Endothelial cell of umbilical vein (primary cell): ENCODE data around the gene B2M. TPM values are rescaled to one million over a fixed set of nuclear protein-coding genes. Genes with fewer than 3 reads are reported as not detected.
A peak's percentile ranks its signal among the peaks of the same experiment; 100 is the strongest.

ENCODE experiments used
- BruUV-seq: library from RNA; stranded (reverse); fragments of 400-500 nt; replicated peaks from 2 replicates; lab custom pipeline; 2021; lab: Mats Ljungman, UMichigan
- CTCF ChIA-PET: fragments of 300-600, 350-600 bp; sonication (Branson Sonifier 250); formaldehyde crosslinking; loops from one replicate; lab custom pipeline; 2021; ENCODE audit warnings: antibody characterized with exemption, inconsistent platforms; lab: Charles Lee
- POLR2A ChIA-PET: fragments of 300-600, 350-600 bp; sonication (Branson Sonifier 250); formaldehyde crosslinking; loops from one replicate; lab custom pipeline; 2021; ENCODE audit warnings: antibody characterized with exemption, inconsistent platforms; lab: Charles Lee
- DNase-seq: peaks from one replicate; pipeline ENCODE4 v3.0.0-alpha.2; 2011; ENCODE audit warnings: low read depth, low spot score
- FAIRE-seq: peaks from 2 replicates; lab custom pipeline; 2011; peaks lifted over from hg19 to GRCh38; lab: Jason Lieb, UNC
- H2AFZ ChIP-seq: 2 replicates; pipeline ENCODE4 v1.6.0; 2012; ENCODE audit warnings: low read depth, low read length, control low read depth, inconsistent platforms
- H3K27ac ChIP-seq: 2 replicates; pipeline ENCODE4 v1.5.1; 2011; ENCODE audit warnings: low read depth, mild to moderate bottlenecking, control low read depth, low read length, moderate library complexity; ENCODE audit not compliant: insufficient read depth
- H3K27me3 ChIP-seq, 2 experiments: 2 replicates each; pipeline versions ENCODE4 v1.6.0 to v1.6.1; 2011; ENCODE audit warnings: low read length in 2 of 2, mixed read lengths in 1 of 2; ENCODE audit not compliant: control insufficient read depth in 2 of 2, insufficient read depth in 2 of 2
- H3K36me3 ChIP-seq, 2 experiments: 2 replicates in 1 of 2; 3 replicates in 1 of 2; pipeline ENCODE4 v1.5.1; 2011; ENCODE audit warnings: low read length in 2 of 2, mild to moderate bottlenecking in 1 of 2, moderate library complexity in 1 of 2; ENCODE audit not compliant: control insufficient read depth in 2 of 2, insufficient read depth in 2 of 2; ENCODE audit errors: extremely low read depth in 1 of 2
- H3K4me1 ChIP-seq: 3 replicates; pipeline ENCODE4 v1.5.1; 2011; ENCODE audit warnings: mild to moderate bottlenecking, low read length; ENCODE audit not compliant: control insufficient read depth, insufficient read depth; ENCODE audit errors: extremely low read depth
- H3K4me2 ChIP-seq: 2 replicates; pipeline ENCODE4 v1.6.1; 2011; ENCODE audit warnings: low read length, control low read depth, mixed read lengths; ENCODE audit not compliant: insufficient read depth
- H3K4me3 ChIP-seq, 3 experiments: fragments of 200-600 bp in 1 of 3; sonication (generic), shearing (Covaris generic) in 1 of 3; replicated peaks in 1 of 3; 2 replicates each; pipeline ENCODE4 v1.5.1; 2011 to 2016; ENCODE audit warnings: control low read depth in 3 of 3, low read length in 3 of 3, mild to moderate bottlenecking in 2 of 3, inconsistent platforms in 1 of 3, low read depth in 1 of 3, moderate library complexity in 1 of 3; ENCODE audit not compliant: insufficient read depth in 1 of 3
- H3K79me2 ChIP-seq: 2 replicates; pipeline ENCODE4 v1.6.0; 2012; ENCODE audit warnings: low read length, inconsistent platforms; ENCODE audit not compliant: control insufficient read depth, insufficient read depth
- H3K9ac ChIP-seq: replicated peaks from 2 replicates; pipeline ENCODE3; 2011; ENCODE audit warnings: low read length, control low read depth; ENCODE audit not compliant: insufficient read depth; ENCODE audit errors: extremely low read depth
- H3K9me1 ChIP-seq: replicated peaks from 3 replicates; pipeline ENCODE4 v1.6.0; 2011; ENCODE audit warnings: mild to moderate bottlenecking, low read length; ENCODE audit not compliant: control insufficient read depth, insufficient read depth; ENCODE audit errors: extremely low read depth
- H3K9me3 ChIP-seq: replicated peaks from 2 replicates; pipeline ENCODE4 v1.5.1; 2012; ENCODE audit warnings: low read length, inconsistent platforms; ENCODE audit not compliant: control insufficient read depth, insufficient read depth
- H4K20me1 ChIP-seq: replicated peaks from 2 replicates; pipeline ENCODE3; 2011; ENCODE audit warnings: mild to moderate bottlenecking, low read length; ENCODE audit not compliant: control insufficient read depth, insufficient read depth; ENCODE audit errors: extremely low read depth
- EZH2 ChIP-seq: IDR thresholded peaks from 2 replicates; pipeline ENCODE4 v1.6.1; 2012; ENCODE audit warnings: borderline replicate concordance, low read depth, mild to moderate bottlenecking, moderate library complexity, low read length, inconsistent platforms; ENCODE audit not compliant: severe bottlenecking
- FOS ChIP-seq: IDR thresholded peaks from 2 replicates; pipeline ENCODE4 v1.6.1; 2011; ENCODE audit warnings: mild to moderate bottlenecking, low read length, moderate library complexity, borderline replicate concordance; ENCODE audit not compliant: insufficient read depth
- GATA2 ChIP-seq: IDR thresholded peaks from 2 replicates; pipeline ENCODE4 v1.7.0; 2011; ENCODE audit warnings: low read depth, mild to moderate bottlenecking, moderate library complexity, mixed read lengths, low read length; ENCODE audit not compliant: insufficient read length, insufficient read depth
- JUN ChIP-seq: IDR thresholded peaks from 2 replicates; pipeline ENCODE4 v1.6.1; 2011; ENCODE audit warnings: borderline replicate concordance, low read depth; ENCODE audit not compliant: insufficient read length, insufficient read depth
- MYC ChIP-seq: IDR thresholded peaks from one replicate; pipeline ENCODE4 v1.6.1; 2011; ENCODE audit warnings: mild to moderate bottlenecking, low read depth, low read length
- POLR2A ChIP-seq: IDR thresholded peaks from 2 replicates; pipeline ENCODE4 v1.6.1; 2012; ENCODE audit warnings: low read depth, mild to moderate bottlenecking, control low read depth, low read length
- POLR2AphosphoS5 ChIP-seq: IDR thresholded peaks from 2 replicates; pipeline ENCODE4 v1.6.1; 2012; ENCODE audit warnings: low read depth, mild to moderate bottlenecking, control low read depth, low read length, moderate library complexity; ENCODE audit not compliant: insufficient read depth
- dilution Hi-C: fragments of 300-500 bp; cut with MboI; formaldehyde crosslinking; loops from one replicate; pipeline ENCODE4 v1.15.0; 2019; ENCODE audit warnings: low sequenced_read_pairs; ENCODE audit not compliant: extremely low pct_ligation_motif_present
- intact Hi-C: fragments of 100-400 bp; cut with micrococcal nuclease; formaldehyde crosslinking; loops from one replicate; pipeline ENCODE4 v1.10.0; 2022
- polyA plus RNA-seq, 4 experiments: library from polyadenylated mRNA; depleted of rRNA in 3 of 4; stranded (reverse) in 3 of 4; unstranded in 1 of 4; fragments of >200 nt; gene quantifications; 2 replicates each; pipeline versions ENCODE4 v1.2.1 to v1.2.3, GENCODE V29; 2011 to 2012; ENCODE audit warnings: missing spikeins in 1 of 4
- total RNA-seq: library from RNA; stranded (reverse); gene quantifications from 2 replicates; pipeline ENCODE4 v1.2.3, GENCODE V29; 2021
- TF ChIP-seq, protein P1 (sequence below): IDR thresholded peaks from 2 replicates; pipeline ENCODE4 v1.6.1; 2011; ENCODE audit not compliant: insufficient read depth, insufficient read length
- TF ChIP-seq, protein P2 (sequence below), 2 donors: IDR thresholded peaks; 1 replicate in 1 of 2; 2 replicates in 1 of 2; pipeline ENCODE4 v1.5.1; 2011; ENCODE audit warnings: low read length in 2 of 2, mild to moderate bottlenecking in 2 of 2, moderate library complexity in 2 of 2, control low read depth in 1 of 2, inconsistent platforms in 1 of 2, low read depth in 1 of 2; ENCODE audit not compliant: insufficient read depth in 1 of 2; ENCODE audit errors: extremely low read depth in 1 of 2

B2M gene
- total and polyA plus RNA-seq, 2 donors (not counting 3 experiments of a cell fraction or from before 2014, with no cell fraction given) = 985 to 5,206 TPM

DNA sequence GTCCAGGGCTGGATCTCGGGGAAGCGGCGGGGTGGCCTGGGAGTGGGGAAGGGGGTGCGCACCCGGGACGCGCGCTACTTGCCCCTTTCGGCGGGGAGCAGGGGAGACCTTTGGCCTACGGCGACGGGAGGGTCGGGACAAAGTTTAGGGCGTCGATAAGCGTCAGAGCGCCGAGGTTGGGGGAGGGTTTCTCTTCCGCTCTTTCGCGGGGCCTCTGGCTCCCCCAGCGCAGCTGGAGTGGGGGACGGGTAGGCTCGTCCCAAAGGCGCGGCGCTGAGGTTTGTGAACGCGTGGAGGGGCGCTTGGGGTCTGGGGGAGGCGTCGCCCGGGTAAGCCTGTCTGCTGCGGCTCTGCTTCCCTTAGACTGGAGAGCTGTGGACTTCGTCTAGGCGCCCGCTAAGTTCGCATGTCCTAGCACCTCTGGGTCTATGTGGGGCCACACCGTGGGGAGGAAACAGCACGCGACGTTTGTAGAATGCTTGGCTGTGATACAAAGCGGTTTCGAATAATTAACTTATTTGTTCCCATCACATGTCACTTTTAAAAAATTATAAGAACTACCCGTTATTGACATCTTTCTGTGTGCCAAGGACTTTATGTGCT lies 527 bp downstream of the B2M start:
- dilution Hi-C loops (no loop called here), intact Hi-C loops (loop anchor here (1.0 to 10.0 kb wide), 4 partner anchors 14 to 483 kb away; partner anchors contain the start of gene SPG11)
- Histone ChIP-seq H3K79me2 (peaks cover 44% of the 10 kb centered on the region), H3K4me1 (peaks cover 4% of the 10 kb centered on the region), H4K20me1 (peaks cover 5% of the 10 kb centered on the region), H3K9ac (peak overlapping the region; percentile 97), H3K9me1 (no peaks in the 10 kb centered on the region), H3K4me3 (peak overlapping the region; percentile 67 to 96 (median 79)), H2AFZ (no peak overlapping the region), H3K27ac (peak overlapping the region; percentile 92), H3K36me3 (peaks cover 12 to 15% of the 10 kb centered on the region in 2 experiments), H3K27me3 (no peaks in the 10 kb centered on the region), H3K4me2 (peak overlapping the region; percentile 92), H3K9me3 (no peaks in the 10 kb centered on the region)
- BruUV-seq = no TSS peak
- FAIRE-seq (no peak), DNase-seq (peak; percentile 52)
- CTCF ChIA-PET = interaction anchor here (2.2 to 6.8 kb wide), 4 partner anchors 16 to 133 kb away, joined by 6 to 107 read pairs (median 54); partner anchors contain the start of genes SPG11 and TRIM69
- no peak for TF ChIP-seq POLR2A
- TF ChIP-seq, protein P1, sequence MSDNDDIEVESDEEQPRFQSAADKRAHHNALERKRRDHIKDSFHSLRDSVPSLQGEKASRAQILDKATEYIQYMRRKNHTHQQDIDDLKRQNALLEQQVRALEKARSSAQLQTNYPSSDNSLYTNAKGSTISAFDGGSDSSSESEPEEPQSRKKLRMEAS = no peak
- no peak for TF ChIP-seq GATA2
- no peak for TF ChIP-seq JUN
- TF ChIP-seq POLR2AphosphoS5 = no peak
- no peak for TF ChIP-seq EZH2
- TF ChIP-seq, protein P2, sequence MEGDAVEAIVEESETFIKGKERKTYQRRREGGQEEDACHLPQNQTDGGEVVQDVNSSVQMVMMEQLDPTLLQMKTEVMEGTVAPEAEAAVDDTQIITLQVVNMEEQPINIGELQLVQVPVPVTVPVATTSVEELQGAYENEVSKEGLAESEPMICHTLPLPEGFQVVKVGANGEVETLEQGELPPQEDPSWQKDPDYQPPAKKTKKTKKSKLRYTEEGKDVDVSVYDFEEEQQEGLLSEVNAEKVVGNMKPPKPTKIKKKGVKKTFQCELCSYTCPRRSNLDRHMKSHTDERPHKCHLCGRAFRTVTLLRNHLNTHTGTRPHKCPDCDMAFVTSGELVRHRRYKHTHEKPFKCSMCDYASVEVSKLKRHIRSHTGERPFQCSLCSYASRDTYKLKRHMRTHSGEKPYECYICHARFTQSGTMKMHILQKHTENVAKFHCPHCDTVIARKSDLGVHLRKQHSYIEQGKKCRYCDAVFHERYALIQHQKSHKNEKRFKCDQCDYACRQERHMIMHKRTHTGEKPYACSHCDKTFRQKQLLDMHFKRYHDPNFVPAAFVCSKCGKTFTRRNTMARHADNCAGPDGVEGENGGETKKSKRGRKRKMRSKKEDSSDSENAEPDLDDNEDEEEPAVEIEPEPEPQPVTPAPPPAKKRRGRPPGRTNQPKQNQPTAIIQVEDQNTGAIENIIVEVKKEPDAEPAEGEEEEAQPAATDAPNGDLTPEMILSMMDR (IDR thresholded peaks at IDR 0.05; ENCODE audit: extremely low read depth in 1 of 2, insufficient read depth in 1 of 2, low read depth in 1 of 2, low read length in 2 of 2) = no peak
- TF ChIP-seq MYC = no peak
- TF ChIP-seq FOS = no peak
- POLR2A ChIA-PET = interaction anchor here (1.0 to 5.3 kb wide), 7 partner anchors 10 to 49 kb away, joined by 3 to 63 read pairs (median 10); partner anchors contain the start of genes SPG11 and TRIM69
